Heart left ventricle (tissue), 13 donors: Measurements from ENCODE around the gene CRY2.

Experiments
- POLR2A ChIP-seq, 2 donors: fragments of 450-650 bp; IDR thresholded peaks; one replicate each; pipeline ENCODE4 v1.6.1; 2017; ENCODE audit warnings: antibody characterized with exemption in 2 of 2, mild to moderate bottlenecking in 2 of 2, moderate library complexity in 2 of 2
- TF ChIP-seq, protein P1 (sequence below), 12 donors: fragments of 200-600 bp; sonication (generic) in 4 of 12; IDR thresholded peaks; one replicate each; pipeline versions ENCODE4 v1.5.0 to v1.8.0; 2018 to 2022; ENCODE audit warnings: antibody characterized with exemption in 12 of 12, mild to moderate bottlenecking in 5 of 12
- donor health status: ischemic (EF 13 %, LVEDD 7.1; RV severe dilation, severe dysfunction).
- donor health status: DM: no; HTN: yes; CAD: no.
- donor health status: DM: no; HTN: no; CAD: no.
- donor health status: ischemic (EF 25% LVEDD 6.9; RV normal size, moderate dysfunction).
- donor health status: ischemic (EF 25% LVEDD 5.7; RV mildly dilated, moderate dysfunction).
- donor health status: ischemic (EF 35%, LVEDD 5.7; RV mildly dilated, moderate dysfunction).
- donor health status: nonischemic (EF 11% LVEDD 7.7; RV severe dilation, severe dysfunction).
- donor health status: DM: yes; HTN: yes; CAD: no.
- donor health status: PGD.
- donor health status: ischemic (EF 29% LVEDD 5.4; RV normal size, mild dysfunction).
- donor health status: nonischemic (EF 23%, LVEDD 6.1; RV moderate dilation, normal function).

DNA sequence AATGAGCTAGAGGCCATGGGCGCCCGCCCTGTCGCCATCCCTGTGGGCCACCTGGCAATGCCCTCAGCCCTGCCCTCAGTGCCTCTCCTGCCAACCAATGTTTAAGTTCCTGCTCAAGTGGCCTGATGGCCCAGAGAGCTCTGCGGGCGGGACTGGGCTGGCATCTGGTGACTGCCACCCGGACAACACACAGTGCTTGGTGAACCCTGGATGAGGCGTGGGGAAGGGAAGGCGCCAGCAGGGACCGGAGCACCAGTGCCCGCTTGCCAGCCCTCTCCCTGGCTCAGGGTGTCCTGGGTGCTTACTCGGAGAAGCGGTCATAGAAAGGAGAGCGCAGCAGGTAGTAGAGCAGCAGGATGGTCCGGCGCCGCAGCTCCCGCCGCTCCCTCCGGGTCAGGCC, 66.2 kb downstream of the CRY2 start:
- TF ChIP-seq, protein P1, sequence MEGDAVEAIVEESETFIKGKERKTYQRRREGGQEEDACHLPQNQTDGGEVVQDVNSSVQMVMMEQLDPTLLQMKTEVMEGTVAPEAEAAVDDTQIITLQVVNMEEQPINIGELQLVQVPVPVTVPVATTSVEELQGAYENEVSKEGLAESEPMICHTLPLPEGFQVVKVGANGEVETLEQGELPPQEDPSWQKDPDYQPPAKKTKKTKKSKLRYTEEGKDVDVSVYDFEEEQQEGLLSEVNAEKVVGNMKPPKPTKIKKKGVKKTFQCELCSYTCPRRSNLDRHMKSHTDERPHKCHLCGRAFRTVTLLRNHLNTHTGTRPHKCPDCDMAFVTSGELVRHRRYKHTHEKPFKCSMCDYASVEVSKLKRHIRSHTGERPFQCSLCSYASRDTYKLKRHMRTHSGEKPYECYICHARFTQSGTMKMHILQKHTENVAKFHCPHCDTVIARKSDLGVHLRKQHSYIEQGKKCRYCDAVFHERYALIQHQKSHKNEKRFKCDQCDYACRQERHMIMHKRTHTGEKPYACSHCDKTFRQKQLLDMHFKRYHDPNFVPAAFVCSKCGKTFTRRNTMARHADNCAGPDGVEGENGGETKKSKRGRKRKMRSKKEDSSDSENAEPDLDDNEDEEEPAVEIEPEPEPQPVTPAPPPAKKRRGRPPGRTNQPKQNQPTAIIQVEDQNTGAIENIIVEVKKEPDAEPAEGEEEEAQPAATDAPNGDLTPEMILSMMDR (IDR thresholded peaks at IDR 0.05): no peak
- TF ChIP-seq POLR2A (IDR thresholded peaks at IDR 0.05): no peak
